ENCODE results near the gene STMN3. TPM values are rescaled to one million over a fixed set of nuclear protein-coding genes. Genes with fewer than 3 reads are reported as not detected.
"Not testable (repeated sequence)": the region's sequence is repeated elsewhere in the genome, so short reads cannot be mapped to it uniquely, and the experiment has no call there.

Gene STMN3
- total RNA-seq, 1 donor from 2014 or later: 12.1 TPM

DNA sequence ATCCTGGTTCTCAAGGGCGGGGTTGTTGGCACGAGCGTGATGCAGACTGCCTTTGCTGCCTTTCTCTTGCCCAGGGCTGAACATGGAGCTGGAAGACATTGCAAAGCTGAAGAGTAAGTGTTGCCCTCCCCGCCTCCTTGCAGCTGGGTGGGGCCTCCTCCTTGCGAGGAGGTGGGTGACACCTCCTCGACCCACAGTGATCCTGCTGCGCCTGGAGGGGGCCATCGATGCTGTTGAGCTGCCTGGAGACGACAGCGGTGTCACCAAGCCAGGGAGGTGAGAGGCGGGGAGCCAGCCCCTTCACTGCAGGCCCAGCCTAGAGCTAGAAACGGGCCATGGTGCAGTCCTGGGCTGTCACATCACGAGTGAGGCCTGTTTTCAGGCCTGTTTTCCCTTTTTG is 24.8 kb upstream of the STMN3 start:
- H3K36me3 ChIP-seq: peaks cover 58% of the 10 kb centered on the region

DNA sequence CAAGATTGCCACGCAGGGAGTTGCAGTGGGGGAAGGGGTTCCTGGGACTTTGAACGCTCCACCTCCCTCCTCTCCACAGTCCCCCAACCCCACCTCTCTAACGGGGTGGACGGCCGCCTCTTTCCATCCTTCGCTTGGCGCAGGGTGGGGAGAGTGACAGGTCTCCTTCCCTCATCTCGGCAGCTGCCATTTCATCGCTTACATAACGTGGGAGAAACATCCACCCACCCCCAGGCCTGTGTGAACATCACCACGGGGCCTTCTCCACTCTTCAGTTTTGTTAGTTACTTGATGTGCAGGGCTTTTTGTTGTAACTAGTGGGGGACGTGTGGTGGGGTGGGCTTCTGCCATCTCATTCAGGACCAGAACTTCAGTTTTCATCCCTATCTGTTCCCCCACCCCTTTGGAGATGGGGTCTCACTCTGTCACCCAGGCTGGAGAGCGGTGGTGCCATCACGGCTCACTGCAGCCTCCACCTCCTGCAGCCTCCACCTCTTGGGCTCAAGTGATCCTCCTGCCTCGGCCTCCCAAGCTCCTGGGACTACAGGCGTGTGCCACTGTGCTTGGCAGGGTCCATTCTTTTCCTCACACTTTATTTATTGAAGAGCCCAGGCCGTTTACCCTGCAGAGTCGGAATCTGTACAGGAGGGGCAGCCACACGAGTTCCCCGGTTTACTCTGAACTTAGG is 22.6 kb upstream of the STMN3 start:
- Histone ChIP-seq H3K27ac (no peak overlapping the region), H3K4me3 (no peak overlapping the region), H3K4me1 (no peaks in the 10 kb centered on the region), H3K36me3 (peaks cover 65% of the 10 kb centered on the region), H3K27me3 (ENCODE audit: low read depth) (no peaks in the 10 kb centered on the region), H3K9me3 (no peaks in the 10 kb centered on the region)
- ATAC-seq (no peak), DNase-seq (no peak)
- TF ChIP-seq, protein P1, sequence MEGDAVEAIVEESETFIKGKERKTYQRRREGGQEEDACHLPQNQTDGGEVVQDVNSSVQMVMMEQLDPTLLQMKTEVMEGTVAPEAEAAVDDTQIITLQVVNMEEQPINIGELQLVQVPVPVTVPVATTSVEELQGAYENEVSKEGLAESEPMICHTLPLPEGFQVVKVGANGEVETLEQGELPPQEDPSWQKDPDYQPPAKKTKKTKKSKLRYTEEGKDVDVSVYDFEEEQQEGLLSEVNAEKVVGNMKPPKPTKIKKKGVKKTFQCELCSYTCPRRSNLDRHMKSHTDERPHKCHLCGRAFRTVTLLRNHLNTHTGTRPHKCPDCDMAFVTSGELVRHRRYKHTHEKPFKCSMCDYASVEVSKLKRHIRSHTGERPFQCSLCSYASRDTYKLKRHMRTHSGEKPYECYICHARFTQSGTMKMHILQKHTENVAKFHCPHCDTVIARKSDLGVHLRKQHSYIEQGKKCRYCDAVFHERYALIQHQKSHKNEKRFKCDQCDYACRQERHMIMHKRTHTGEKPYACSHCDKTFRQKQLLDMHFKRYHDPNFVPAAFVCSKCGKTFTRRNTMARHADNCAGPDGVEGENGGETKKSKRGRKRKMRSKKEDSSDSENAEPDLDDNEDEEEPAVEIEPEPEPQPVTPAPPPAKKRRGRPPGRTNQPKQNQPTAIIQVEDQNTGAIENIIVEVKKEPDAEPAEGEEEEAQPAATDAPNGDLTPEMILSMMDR (IDR thresholded peaks at IDR 0.05): no peak
- intact Hi-C loops (cut with DNase I): no loop called here

More for the DNA sequence above, 24.8 kb upstream of the STMN3 start:
- peaks cover 13% of the 10 kb centered on the region for H3K4me1 ChIP-seq
- no peaks in the 10 kb centered on the region for H3K9me3 ChIP-seq
- no peak overlapping the region for H3K27ac ChIP-seq
- TF ChIP-seq, protein P1 (IDR thresholded peaks at IDR 0.05): no peak
- intact Hi-C loops (cut with DNase I): no loop called here
- H3K27me3 ChIP-seq (ENCODE audit: low read depth): no peaks in the 10 kb centered on the region
- DNase-seq (no peak), ATAC-seq (no peak)
- H3K4me3 ChIP-seq: no peak overlapping the region

DNA sequence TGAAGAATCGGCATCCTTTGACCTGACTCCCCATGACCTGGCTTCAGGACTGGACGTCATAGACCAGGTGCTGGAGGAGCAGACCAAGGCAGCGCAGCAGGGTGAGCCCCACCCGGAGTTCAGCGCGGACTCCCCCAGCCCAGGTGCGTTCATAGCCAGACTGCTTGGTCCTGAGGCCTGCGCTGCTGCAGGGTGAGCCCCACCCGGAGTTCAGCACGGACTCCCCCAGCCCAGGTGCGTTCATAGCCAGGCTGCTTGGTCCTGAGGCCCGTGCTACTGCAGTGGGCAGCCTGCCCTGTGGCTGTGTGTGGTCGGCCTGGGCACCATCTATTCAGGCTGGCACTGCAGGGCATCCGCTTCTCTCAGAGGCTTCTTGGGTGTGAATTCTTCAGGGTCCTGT is 20.7 kb upstream of the STMN3 start:
- intact Hi-C loops (cut with DNase I): no loop called here
- Histone ChIP-seq H3K4me3 (no peak overlapping the region), H3K4me1 (no peaks in the 10 kb centered on the region), H3K27me3 (ENCODE audit: low read depth) (no peaks in the 10 kb centered on the region), H3K9me3 (no peaks in the 10 kb centered on the region), H3K36me3 (peaks cover 60% of the 10 kb centered on the region), H3K27ac (no peak overlapping the region)
- ATAC-seq (peak in 1 of 2 donors; percentile 22), DNase-seq (no peak)
- TF ChIP-seq, protein P1 (IDR thresholded peaks at IDR 0.05): no peak

DNA sequence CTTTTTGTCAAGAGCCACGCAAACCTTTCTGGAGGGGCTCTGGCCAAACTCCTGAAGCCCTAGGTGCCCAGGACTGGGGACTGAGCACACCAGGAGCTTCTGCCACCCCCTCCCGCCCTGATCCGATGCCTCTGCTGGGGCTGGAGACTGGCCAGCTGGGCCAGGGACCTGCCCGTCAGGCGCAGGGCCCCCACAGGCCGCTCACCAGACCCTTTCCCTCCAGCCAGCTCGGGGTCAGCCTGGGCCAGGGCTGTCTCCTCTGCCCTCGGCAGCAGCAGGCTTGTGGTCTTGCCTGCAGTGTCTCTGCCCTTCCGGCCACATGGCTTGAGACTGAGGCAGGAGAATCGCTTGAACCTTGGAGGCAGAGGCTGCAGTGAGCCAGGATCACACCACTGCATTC is 19.4 kb upstream of the STMN3 start:
- no peak for DNase-seq
- no peaks in the 10 kb centered on the region for H3K4me1 ChIP-seq
- H3K9me3 ChIP-seq: no peaks in the 10 kb centered on the region
- H3K36me3 ChIP-seq: peaks cover 65% of the 10 kb centered on the region
- TF ChIP-seq, protein P1 (IDR thresholded peaks at IDR 0.05): no peak
- no peak overlapping the region for H3K27ac ChIP-seq
- no peaks in the 10 kb centered on the region for H3K27me3 ChIP-seq (ENCODE audit: low read depth)
- intact Hi-C loops (cut with DNase I): no loop called here
- ATAC-seq: no peak
- H3K4me3 ChIP-seq: no peak overlapping the region

DNA sequence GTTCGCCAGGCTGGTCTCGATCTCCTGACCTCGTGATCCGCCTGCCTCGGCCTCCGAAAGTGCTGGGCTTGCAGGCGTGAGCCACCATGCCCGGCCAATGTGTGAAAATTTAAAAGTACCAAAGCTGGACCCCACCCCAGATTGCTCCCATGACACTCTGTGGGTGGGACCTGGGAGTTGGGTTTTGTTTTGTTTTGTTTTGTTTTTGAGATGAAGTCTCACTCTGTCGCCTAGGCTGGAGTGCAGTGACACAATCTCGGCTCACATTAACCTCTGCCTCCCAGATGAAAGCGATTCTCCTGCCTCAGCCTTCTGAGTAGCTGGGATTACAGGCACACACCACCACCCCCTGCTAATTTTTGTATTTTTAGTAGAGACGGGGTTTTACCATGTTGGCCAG is 18.5 kb upstream of the STMN3 start:
- intact Hi-C loops (cut with DNase I); H3K4me1 ChIP-seq; H3K27me3 ChIP-seq (ENCODE audit: low read depth); ATAC-seq; H3K9me3 ChIP-seq; H3K27ac ChIP-seq; DNase-seq; H3K4me3 ChIP-seq: not testable (repeated sequence)
- H3K36me3 ChIP-seq: peaks cover 68% of the 10 kb centered on the region

DNA sequence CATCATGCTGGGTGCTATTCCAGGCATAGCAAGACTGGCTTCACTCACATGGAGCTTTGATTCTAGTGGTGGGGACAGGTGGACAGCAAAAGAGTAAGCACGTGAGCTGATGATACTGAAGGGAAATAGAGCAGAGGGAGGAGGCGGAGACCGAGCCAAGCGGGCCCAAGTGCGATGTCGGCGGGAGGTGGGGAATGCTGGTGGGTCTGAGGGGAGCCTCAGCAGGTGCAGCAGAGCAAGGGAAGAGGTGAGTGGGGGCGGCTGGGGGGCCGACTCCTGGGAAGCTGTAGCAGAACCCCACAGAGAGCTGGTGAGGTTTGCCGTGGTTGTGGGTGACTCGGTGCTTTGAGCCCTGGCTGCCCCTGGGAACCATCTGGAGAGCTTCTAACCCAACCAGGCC is 15.1 kb upstream of the STMN3 start:
- H3K36me3 ChIP-seq: peaks cover 62% of the 10 kb centered on the region
- no peaks in the 10 kb centered on the region for H3K9me3 ChIP-seq
- TF ChIP-seq, protein P1 (IDR thresholded peaks at IDR 0.05): no peak
- ATAC-seq (no peak), DNase-seq (no peak)
- no peaks in the 10 kb centered on the region for H3K4me1 ChIP-seq
- H3K27ac ChIP-seq: no peak overlapping the region
- intact Hi-C loops (cut with DNase I): no loop called here
- no peak overlapping the region for H3K4me3 ChIP-seq
- no peaks in the 10 kb centered on the region for H3K27me3 ChIP-seq (ENCODE audit: low read depth)

Data from lower lobe of right lung (tissue), 2 donors.